Left lung (tissue), 10 donors: ENCODE results near the gene TMPRSS9. TPM values are rescaled to one million over a fixed set of nuclear protein-coding genes. Genes with fewer than 3 reads are reported as not detected.

Experiments
- ATAC-seq: fragments of 200-7000 bp; cut with Tn5 transposase; one replicate; pipeline ENCODE4 v1.9.1; 2020; ENCODE audit warnings: moderate library complexity
- DNase-seq, 4 donors: peaks; one replicate each; pipeline ENCODE4 v3.0.0-alpha.2; 2013 to 2020
- H3K27ac ChIP-seq, 2 donors: fragments of 200-600 bp; sonication (generic) in 1 of 2; one replicate each; pipeline versions ENCODE4 v1.5.0 to v1.8.0; 2020 to 2021
- H3K27me3 ChIP-seq, 2 donors: fragments of 200-600 bp; sonication (generic) in 1 of 2; one replicate each; pipeline versions ENCODE4 v1.5.0 to v1.8.0; 2020 to 2021
- H3K36me3 ChIP-seq, 2 donors: fragments of 200-600 bp; sonication (generic) in 1 of 2; one replicate each; pipeline versions ENCODE4 v1.5.0 to v1.8.0; 2020 to 2021
- H3K4me1 ChIP-seq, 2 donors: fragments of 200-600 bp; one replicate each; pipeline ENCODE4 v1.8.0; 2021
- H3K4me3 ChIP-seq, 2 donors: fragments of 200-600 bp; sonication (generic) in 1 of 2; one replicate each; pipeline versions ENCODE4 v1.5.0 to v1.8.0; 2020 to 2021; ENCODE audit warnings: mild to moderate bottlenecking in 1 of 2
- H3K9me3 ChIP-seq, 2 donors: fragments of 200-600 bp; sonication (generic) in 1 of 2; one replicate each; pipeline versions ENCODE4 v1.5.0 to v1.8.0; 2020 to 2021
- intact Hi-C, 2 donors: fragments of 100-400 bp; cut with DNase I; formaldehyde crosslinking; loops; one replicate each; pipeline versions ENCODE4 v1.11.2 to v1.14.2; 2022
- polyA plus RNA-seq, 6 donors: library from polyadenylated mRNA; unstranded; fragments of 120-200 nt; gene quantifications; one replicate each; pipeline ENCODE4 v1.2.1, GENCODE V29; 2013; ENCODE audit not compliant: insufficient read length in 6 of 6
- total RNA-seq, 2 donors: library from RNA; stranded (reverse); fragmentation: NEBNext Ultra II Directional; extraction: Animal tissue kit (Norgen Biotek cat#: 25700); gene quantifications; one replicate each; pipeline ENCODE4 v1.2.1, GENCODE V29; 2021
- TF ChIP-seq, protein P1 (sequence below), 2 donors: fragments of 200-600 bp; sonication (generic) in 1 of 2; IDR thresholded peaks; one replicate each; pipeline versions ENCODE4 v1.5.0 to v1.8.0; 2021; ENCODE audit warnings: antibody characterized with exemption in 2 of 2
- donor health status: DM: no; HTN: yes; CAD: no.
- donor health status: DM: no; HTN: no; CAD: no.

Gene TMPRSS9
- total and polyA plus RNA-seq, 8 donors: 0.45 to 1.1 (median 0.49) TPM; not detected in 2

DNA sequence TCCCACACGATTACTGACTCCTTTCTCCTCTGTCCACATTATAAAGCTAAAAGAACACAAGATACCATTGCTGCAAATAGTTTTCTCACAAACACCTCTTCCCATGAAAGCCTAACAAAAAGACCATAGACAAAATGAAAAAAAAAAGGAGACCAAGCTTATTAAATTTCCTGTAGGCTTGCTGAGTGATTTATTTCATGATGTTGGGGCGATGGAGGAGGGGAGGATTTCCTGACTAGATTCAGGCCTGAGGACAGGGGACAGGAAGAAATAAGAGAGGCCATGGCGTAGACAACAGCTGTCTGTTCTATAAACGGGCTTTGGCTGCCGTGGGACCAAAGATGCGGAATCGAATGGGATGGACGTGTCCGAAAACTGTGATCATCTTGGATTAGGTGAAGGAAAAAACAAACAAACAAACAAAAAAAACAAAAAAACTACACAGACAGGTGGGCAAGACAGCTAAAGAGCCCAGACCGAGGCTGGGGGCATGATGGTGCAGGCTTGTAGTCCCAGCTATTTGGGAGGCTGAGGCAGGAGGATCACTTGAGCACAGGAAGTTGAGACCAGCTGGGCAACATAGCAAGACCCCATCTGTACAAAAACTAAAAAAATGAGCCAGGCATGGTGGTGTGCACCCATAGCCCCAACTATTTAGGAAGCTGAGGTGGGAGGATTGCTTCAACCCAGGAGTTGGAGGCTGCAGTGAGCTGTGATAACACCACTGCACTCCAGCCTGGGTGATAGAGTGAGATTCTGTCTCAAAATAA, 5.3 kb downstream of the TMPRSS9 start:
- no peak overlapping the region for H3K4me3 ChIP-seq
- H3K4me1 ChIP-seq: no peaks in the 10 kb centered on the region
- intact Hi-C loops: no loop called here
- H3K9me3 ChIP-seq: peaks cover 0 to 5% of the 10 kb centered on the region in 2 donors
- DNase-seq: peak in 1 of 4 donors; percentile 11
- H3K36me3 ChIP-seq: no peaks in the 10 kb centered on the region
- H3K27ac ChIP-seq: no peak overlapping the region
- H3K27me3 ChIP-seq: peaks cover 5 to 61% of the 10 kb centered on the region in 2 donors
- TF ChIP-seq, protein P1, sequence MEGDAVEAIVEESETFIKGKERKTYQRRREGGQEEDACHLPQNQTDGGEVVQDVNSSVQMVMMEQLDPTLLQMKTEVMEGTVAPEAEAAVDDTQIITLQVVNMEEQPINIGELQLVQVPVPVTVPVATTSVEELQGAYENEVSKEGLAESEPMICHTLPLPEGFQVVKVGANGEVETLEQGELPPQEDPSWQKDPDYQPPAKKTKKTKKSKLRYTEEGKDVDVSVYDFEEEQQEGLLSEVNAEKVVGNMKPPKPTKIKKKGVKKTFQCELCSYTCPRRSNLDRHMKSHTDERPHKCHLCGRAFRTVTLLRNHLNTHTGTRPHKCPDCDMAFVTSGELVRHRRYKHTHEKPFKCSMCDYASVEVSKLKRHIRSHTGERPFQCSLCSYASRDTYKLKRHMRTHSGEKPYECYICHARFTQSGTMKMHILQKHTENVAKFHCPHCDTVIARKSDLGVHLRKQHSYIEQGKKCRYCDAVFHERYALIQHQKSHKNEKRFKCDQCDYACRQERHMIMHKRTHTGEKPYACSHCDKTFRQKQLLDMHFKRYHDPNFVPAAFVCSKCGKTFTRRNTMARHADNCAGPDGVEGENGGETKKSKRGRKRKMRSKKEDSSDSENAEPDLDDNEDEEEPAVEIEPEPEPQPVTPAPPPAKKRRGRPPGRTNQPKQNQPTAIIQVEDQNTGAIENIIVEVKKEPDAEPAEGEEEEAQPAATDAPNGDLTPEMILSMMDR (IDR thresholded peaks at IDR 0.05): no peak
- ATAC-seq: no peak

DNA sequence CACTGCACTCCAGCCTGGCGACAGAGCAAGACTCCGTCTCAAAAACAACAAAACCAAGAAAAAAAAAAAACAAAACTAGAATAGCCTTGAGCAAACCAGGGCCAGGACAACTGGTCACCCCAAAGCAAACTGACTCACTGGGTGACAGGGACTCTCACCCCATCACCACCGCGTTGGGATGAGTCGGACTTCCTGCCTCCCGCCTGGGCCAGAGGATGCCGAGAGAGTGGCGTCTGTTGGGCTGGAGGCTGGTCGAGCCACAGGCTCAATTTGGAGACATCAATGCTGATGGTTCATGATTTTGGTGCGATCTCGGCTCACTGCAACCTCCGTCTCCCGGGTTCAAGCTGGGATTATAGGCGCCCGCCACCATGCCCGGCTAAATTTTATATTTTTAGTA, 11.6 kb downstream of the TMPRSS9 start:
- intact Hi-C loops: no loop called here
- Histone ChIP-seq H3K27ac (no peak overlapping the region), H3K4me1 (no peaks in the 10 kb centered on the region), H3K4me3 (no peak overlapping the region), H3K36me3 (no peaks in the 10 kb centered on the region), H3K27me3 (peaks cover 0 to 32% of the 10 kb centered on the region in 2 donors), H3K9me3 (peaks cover 0 to 5% of the 10 kb centered on the region in 2 donors)
- TF ChIP-seq, protein P1 (IDR thresholded peaks at IDR 0.05): no peak
- ATAC-seq (no peak), DNase-seq (peak in 1 of 4 donors; percentile 43)

DNA sequence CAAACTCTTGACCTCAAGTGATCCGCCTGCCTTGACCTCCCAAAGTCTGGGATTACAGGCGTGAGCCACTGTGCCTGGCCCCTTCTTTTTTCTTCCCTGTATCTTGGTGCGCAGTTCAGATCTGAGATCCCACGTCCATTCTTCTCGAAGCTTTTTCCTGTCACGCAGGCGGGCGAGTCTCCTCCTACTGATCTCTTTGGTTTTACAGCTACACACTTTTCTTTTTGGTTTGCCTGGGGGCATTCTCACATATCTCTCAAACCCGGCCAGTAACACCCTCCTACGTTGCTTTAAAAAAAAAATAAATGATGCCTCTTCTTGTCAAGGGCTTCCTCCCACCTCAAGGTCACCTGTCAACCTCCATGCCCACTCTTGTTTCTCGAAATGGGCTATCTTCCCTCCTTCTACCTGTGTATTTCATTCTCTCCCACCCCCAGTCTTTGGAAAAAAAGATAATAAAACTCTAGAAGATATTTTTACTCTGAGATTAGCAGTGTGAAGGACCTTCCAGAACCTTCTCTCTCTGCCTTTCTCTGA, 12.1 kb downstream of the TMPRSS9 start:
- ATAC-seq (no peak), DNase-seq (no peak)
- Histone ChIP-seq H3K36me3 (no peaks in the 10 kb centered on the region), H3K27ac (no peak overlapping the region), H3K9me3 (peaks cover 0 to 5% of the 10 kb centered on the region in 2 donors), H3K27me3 (peaks cover 0 to 32% of the 10 kb centered on the region in 2 donors), H3K4me3 (no peak overlapping the region), H3K4me1 (no peaks in the 10 kb centered on the region)
- intact Hi-C loops: no loop called here
- TF ChIP-seq, protein P1 (IDR thresholded peaks at IDR 0.05): no peak

DNA sequence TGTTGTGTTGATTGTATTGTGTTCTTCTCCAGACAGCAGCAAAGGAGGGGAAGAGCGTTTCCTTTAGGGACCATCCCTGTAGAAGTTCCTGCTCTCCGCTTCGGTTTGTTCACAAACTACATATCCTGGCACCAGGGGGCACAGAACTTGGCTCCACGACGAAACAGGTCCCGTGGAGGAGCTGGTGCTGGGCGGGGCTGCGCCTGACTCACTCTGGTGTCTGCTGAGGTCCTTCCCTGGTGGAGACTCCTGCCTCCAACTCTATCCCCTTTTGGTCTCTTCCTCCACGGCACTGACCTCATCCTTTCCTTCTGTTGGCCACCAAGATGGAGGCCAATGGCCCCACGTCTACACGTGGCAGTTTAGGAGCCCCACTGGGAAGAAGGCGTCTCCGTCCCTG, 14.7 kb downstream of the TMPRSS9 start:
- no peak overlapping the region for H3K4me3 ChIP-seq
- H3K36me3 ChIP-seq: no peaks in the 10 kb centered on the region
- TF ChIP-seq, protein P1 (IDR thresholded peaks at IDR 0.05): no peak
- H3K9me3 ChIP-seq: peaks cover 0 to 13% of the 10 kb centered on the region in 2 donors
- ATAC-seq: no peak
- no peak overlapping the region for H3K27ac ChIP-seq
- intact Hi-C loops: no loop called here
- H3K27me3 ChIP-seq: peaks cover 0 to 27% of the 10 kb centered on the region in 2 donors
- DNase-seq: no peak
- H3K4me1 ChIP-seq: no peaks in the 10 kb centered on the region

DNA sequence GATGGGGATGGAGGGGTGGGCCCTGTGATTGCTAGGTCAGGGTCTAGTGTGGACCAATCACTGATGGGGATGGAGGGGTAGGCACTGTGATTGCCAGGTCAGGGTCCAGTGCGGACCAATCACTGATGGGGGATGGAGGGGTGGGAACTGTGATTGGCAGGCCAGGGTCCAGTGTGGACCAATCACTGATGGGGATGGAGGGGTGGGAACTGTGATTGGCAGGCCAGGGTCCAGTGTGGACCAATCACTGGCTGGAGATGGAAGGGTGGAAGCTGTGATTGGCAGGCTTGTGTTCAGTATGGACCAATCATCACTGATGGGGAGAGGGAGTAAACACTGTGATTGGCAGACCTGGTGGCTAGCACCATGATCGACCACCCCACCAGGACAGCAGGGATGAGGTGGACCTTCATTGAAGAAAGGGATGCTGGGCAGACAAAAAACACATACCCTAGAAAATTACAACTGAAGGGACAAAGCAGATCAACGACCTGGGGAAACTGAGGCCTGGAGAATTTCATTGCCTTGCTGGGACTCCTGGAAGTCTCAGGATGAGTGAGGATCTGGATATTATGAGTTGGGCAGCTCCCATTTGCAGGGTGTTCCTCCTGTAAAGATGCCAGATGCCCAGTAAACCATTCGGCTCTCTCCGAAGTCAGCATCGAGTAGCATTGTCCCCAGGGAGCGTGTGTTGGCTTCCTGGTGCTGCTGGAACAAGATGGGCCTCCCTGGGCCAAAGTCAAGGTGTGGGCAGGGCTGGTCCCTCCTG, 15.5 kb downstream of the TMPRSS9 start:
- H3K36me3 ChIP-seq: no peaks in the 10 kb centered on the region
- no peak for ATAC-seq
- no peaks in the 10 kb centered on the region for H3K4me1 ChIP-seq
- intact Hi-C loops: no loop called here
- DNase-seq: no peak
- peaks cover 0 to 15% of the 10 kb centered on the region in 2 donors for H3K9me3 ChIP-seq
- H3K27ac ChIP-seq: no peak overlapping the region
- no peak overlapping the region for H3K4me3 ChIP-seq
- peaks cover 0 to 24% of the 10 kb centered on the region in 2 donors for H3K27me3 ChIP-seq
- TF ChIP-seq, protein P1 (IDR thresholded peaks at IDR 0.05): no peak
